GM19239 (cell line): ENCODE measurements around the gene MYO1B.

Source experiments
- DNase-seq: peaks from one replicate; pipeline ENCODE4 v3.0.0; 2011; ENCODE audit warnings: low spot score; ENCODE audit not compliant: insufficient read length
- FAIRE-seq: peaks from 2 replicates; lab custom pipeline; 2011; peaks lifted over from hg19 to GRCh38; lab: Jason Lieb, UNC

The MYO1B gene

GRCh38 chr2:191350826-191351225 lies 105.6 kb downstream of the MYO1B start:
- no peak for FAIRE-seq
- no peak for DNase-seq

DNA sequence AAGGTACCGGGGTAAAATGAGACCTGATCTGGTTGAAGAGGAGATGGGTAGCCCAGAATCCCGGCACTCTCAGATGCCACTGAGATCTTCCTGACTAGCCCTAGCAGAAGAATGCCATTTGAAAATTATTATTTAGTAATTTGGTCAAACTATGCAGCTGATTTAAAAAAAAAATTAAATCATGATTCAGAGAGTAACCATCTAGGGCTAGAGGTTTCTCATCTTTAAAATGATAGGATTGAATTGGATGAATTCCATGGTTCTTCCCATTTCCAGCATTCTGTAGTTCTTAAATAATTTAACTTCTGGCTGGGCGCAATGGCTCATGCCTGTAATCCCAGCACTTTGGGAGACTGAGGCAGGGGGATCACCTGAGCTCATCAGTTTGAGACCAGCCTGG lies 106.1 kb downstream of the MYO1B start:
- FAIRE-seq (no peak), DNase-seq (no peak)

GRCh38 chr2:191351921-191352320 lies 106.7 kb downstream of the MYO1B start:
- FAIRE-seq, result no peak
- DNase-seq, result no peak

GRCh38 chr2:191352536-191352935 lies 107.3 kb downstream of the MYO1B start:
- DNase-seq, result no peak
- FAIRE-seq, result no peak

- DNase-seq, result no peak
These were observed 110.1 kb downstream of the MYO1B start for GRCh38 chr2:191355170-191355758.

DNA sequence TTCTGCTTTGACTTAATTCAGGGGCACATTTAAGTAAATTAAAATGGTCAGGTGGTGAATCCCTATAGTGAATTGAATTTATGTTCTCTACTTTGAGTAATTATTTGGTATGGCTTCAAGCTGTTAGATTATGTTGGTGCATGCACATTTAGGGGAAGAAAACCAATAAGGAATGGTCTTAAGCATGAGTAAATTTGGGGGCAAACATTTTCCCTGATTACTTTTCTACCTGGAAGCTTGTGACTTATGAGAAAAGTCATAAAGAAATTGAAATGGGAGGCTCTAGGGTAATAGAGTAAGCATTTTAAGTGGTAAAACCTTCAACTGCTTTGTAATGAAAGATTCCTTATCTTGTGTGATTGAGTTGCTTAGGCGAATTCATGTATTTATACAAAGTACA lies 112.5 kb downstream of the MYO1B start:
- DNase-seq, result no peak

More at GRCh38 chr2:191355170-191355758, 110.1 kb downstream of the MYO1B start:
- no peak for FAIRE-seq

GRCh38 chr2:191358325-191359025 lies 113.3 kb downstream of the MYO1B start:
- FAIRE-seq (no peak), DNase-seq (no peak)

More for the DNA sequence above, 112.5 kb downstream of the MYO1B start:
- no peak for FAIRE-seq

GRCh38 chr2:191359133-191359532 lies 113.9 kb downstream of the MYO1B start:
- no peak for DNase-seq
- FAIRE-seq, result no peak

DNA sequence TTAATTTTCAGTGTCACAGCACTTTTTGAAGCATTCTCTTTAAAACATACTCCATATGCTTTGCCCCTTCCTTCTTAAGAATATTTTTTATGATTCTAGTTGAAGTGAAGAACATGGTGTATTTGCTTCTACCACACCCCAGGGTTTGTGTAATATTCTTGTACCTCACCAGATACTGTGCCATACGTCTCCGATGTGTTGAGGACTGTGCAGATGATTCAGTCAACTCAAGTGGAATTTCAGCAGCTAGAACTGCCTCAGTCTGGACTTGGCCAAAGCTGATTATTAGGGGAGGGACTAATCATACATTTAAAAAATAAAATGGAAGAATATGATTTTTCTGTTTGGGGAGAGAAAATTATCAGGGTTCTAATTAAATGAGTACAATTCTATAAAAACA lies 115.7 kb downstream of the MYO1B start:
- DNase-seq, result no peak
- no peak for FAIRE-seq

GRCh38 chr2:191362841-191363240 lies 117.6 kb downstream of the MYO1B start:
- DNase-seq (no peak), FAIRE-seq (no peak)

GRCh38 chr2:191363267-191363666 lies 118.1 kb downstream of the MYO1B start:
- FAIRE-seq, result no peak

GRCh38 chr2:191365089-191365488 lies 119.9 kb downstream of the MYO1B start:
- no peak for FAIRE-seq
- no peak for DNase-seq

More at GRCh38 chr2:191363267-191363666, 118.1 kb downstream of the MYO1B start:
- DNase-seq, result no peak

- no peak for FAIRE-seq
These were observed 121.0 kb downstream of the MYO1B start for GRCh38 chr2:191366199-191366598.

DNA sequence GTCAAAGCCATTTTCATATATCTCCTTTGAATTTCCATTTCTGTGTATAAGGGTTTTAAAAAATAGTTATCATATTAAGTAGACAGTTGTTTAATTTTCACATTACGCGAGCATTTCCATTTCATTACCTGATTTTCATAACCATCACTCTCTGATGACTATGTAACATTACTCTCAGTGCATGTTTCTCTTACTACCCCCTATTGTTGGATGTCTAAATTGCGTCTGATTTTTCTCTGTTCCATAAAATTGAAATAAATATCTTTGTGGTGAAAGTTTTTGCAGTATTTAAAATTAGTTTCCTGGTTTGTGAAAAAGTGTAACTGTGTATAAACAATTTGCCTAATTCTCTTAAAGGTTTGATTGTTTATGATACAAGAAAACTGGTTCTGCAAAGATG lies 123.8 kb downstream of the MYO1B start:
- FAIRE-seq (no peak), DNase-seq (no peak)

More at GRCh38 chr2:191366199-191366598, 121.0 kb downstream of the MYO1B start:
- DNase-seq, result no peak

- DNase-seq (no peak), FAIRE-seq (no peak)
These were observed 129.2 kb downstream of the MYO1B start for GRCh38 chr2:191374366-191374765.

GRCh38 chr2:191374939-191375338 lies 129.7 kb downstream of the MYO1B start:
- DNase-seq (no peak), FAIRE-seq (no peak)

GRCh38 chr2:191376981-191377629 lies 131.9 kb downstream of the MYO1B start:
- FAIRE-seq, result no peak
- DNase-seq, result no peak

GRCh38 chr2:191379375-191379774 lies 134.2 kb downstream of the MYO1B start:
- no peak for FAIRE-seq
- DNase-seq, result no peak

DNA sequence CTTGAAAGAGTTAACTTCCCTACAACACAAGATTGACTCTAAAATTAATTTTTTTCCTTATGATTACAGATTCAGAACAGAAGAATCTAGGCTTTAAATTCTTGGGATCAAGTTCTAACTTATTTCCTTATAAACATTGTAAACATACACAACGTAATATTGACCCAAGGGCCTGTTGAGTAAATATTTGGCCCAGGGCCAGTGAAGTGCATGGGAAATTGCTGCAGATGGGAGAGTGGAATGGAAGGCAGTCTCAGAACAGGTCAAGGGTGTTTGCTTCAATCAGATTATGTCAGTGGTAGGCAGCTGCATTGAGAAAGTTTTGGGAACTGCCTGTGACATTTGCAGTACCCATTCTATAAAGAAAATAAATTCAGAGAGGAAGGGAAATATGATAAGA lies 137.6 kb downstream of the MYO1B start:
- FAIRE-seq, result no peak
- no peak for DNase-seq

- FAIRE-seq, result no peak
- no peak for DNase-seq
These were observed 138.3 kb downstream of the MYO1B start for GRCh38 chr2:191383486-191383885.

- FAIRE-seq (no peak), DNase-seq (no peak)
These were observed 139.6 kb downstream of the MYO1B start for GRCh38 chr2:191384829-191385228.
